Liver (tissue), 3 donors: Measurements from ENCODE around the gene BAMBI.

Experiments used
- EGR1 ChIP-seq, 2 donors: IDR thresholded peaks; 2 replicates each; pipeline ENCODE4 v1.6.1; 2016 to 2018; ENCODE audit warnings: antibody characterized with exemption in 2 of 2, low read depth in 2 of 2
- TF ChIP-seq, protein P1 (sequence below): fragments of 150-350 bp; IDR thresholded peaks from 2 replicates; pipeline ENCODE4 v1.5.1; 2017; ENCODE audit warnings: improper control_type of control experiment, low read depth, low read length; ENCODE audit not compliant: missing input control
- donor health status: healthy.
- donor health status: healthy.

GRCh38 chr10:28644647-28645046 is 32.7 kb upstream of the BAMBI start:
- no peak for TF ChIP-seq EGR1 (IDR thresholded peaks at IDR 0.05; ENCODE audit: low read depth in 2 of 2)
- TF ChIP-seq, protein P1, sequence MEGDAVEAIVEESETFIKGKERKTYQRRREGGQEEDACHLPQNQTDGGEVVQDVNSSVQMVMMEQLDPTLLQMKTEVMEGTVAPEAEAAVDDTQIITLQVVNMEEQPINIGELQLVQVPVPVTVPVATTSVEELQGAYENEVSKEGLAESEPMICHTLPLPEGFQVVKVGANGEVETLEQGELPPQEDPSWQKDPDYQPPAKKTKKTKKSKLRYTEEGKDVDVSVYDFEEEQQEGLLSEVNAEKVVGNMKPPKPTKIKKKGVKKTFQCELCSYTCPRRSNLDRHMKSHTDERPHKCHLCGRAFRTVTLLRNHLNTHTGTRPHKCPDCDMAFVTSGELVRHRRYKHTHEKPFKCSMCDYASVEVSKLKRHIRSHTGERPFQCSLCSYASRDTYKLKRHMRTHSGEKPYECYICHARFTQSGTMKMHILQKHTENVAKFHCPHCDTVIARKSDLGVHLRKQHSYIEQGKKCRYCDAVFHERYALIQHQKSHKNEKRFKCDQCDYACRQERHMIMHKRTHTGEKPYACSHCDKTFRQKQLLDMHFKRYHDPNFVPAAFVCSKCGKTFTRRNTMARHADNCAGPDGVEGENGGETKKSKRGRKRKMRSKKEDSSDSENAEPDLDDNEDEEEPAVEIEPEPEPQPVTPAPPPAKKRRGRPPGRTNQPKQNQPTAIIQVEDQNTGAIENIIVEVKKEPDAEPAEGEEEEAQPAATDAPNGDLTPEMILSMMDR, result no peak
